ENCODE data around the gene CNPY3.
"Not testable (repeated sequence)": the region's sequence is repeated elsewhere in the genome, so short reads cannot be mapped to it uniquely, and the experiment has no call there.

CNPY3 gene

DNA sequence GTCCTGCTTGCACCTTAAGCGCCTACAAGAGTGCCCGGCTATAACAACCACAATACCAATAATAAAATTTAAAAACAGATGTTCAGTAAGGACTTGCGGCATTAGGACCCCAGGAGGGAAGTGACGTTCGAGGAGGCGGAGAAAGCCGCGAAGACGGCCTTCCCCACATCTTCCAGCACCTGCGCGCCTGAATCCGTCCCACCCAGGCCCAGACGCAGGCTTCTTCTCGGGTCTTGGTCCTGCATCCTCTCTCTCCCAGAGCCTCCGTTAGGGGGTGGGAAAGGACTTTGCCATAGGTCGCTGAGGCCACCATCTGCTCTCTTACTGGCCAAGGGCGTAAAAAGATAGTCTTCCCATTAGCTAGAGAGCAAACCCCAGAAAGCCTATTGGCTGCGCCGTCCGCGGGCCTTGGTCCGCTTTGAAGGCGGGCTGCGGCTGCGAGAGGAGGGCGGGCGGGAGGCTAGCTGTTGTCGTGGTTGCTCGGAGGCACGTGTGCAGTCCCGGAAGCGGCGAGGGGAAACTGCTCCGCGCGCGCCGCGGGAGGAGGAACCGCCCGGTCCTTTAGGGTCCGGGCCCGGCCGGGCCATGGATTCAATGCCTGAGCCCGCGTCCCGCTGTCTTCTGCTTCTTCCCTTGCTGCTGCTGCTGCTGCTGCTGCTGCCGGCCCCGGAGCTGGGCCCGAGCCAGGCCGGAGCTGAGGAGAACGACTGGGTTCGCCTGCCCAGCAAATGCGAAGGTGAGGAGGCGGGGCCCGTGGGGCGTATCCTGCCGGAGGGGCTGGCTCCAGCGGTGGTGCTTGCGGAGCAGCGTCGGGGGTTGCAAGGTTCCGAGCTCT is at the start of gene CNPY3:
TSS of gene CNPY3 (plus strand) at position 495 of the 835 bp plus-strand sequence. CDS start at position 586, 91 bp downstream.
- peak; percentile 98 for DNase-seq (ENCODE audit: low read depth, low spot score)

DNA sequence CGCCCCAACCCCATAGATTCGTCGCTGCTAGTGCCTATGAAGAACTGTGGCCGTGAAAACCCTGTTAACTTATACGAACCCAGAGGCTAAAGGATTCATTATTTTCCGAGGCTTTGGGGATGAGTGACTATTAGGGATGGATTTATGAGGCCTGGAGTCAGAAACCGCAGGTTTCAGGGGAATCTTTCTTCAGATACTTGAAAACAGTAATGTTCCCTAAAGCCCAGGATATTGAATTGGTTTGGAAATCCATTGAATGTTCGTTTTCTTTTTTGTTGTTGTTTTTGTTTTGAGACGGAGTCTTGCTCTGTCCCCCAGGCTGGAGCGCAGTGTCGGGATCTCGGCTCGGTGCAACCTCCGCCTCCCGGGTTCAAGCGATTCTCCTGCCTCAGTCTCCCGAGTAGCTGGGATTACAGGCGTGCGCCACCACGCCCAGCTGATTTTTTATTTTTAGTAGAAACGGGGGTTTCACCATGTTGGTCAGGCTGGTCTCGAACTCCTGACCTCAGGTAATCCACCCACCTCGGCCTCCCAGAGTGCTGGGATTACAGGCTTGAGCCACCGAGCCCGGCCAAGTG is 49.0 kb upstream of the CNPY3 start:
- DNase-seq (ENCODE audit: low read depth, low spot score), result not testable (repeated sequence)

DNA sequence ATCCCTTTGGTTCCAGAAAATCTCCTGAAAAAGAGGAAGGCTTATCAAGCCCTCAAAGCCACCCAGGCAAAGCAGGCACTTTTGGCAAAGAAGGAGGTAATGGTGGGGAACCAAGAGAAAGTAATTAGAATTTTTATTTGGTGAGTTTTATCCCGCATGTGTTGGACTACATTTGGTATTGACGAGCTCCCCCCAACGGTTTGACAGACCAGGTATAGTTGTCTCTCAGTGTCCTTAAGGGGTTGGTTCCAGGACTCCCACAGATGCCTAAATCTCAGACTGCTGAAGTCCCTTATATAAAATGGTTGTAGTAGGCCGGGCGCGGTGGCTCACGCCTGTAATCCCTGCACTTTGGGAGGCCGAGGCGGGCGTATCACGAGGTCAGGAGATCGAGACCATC is 48.4 kb upstream of the CNPY3 start:
- DNase-seq (ENCODE audit: low read depth, low spot score), result not testable (repeated sequence)

DNA sequence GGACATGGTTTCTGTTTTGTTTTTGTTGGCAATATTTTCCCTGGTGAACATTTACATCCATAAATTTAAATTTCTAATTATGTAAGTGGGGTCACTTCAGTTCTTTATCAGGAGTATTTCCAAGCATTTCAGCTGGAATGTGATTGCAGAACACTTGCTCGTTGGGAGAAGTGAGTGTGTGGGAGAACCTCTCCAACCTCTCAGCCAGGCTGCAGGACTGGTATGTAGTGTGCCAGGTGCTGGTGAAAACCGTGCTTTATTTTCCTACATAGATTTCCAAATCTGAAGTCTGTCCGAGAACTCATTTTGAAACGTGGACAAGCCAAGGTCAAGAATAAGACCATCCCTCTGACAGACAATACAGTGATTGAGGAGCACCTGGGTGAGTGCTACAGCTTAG is 43.6 kb upstream of the CNPY3 start:
- DNase-seq (ENCODE audit: low read depth, low spot score), result no peak

DNA sequence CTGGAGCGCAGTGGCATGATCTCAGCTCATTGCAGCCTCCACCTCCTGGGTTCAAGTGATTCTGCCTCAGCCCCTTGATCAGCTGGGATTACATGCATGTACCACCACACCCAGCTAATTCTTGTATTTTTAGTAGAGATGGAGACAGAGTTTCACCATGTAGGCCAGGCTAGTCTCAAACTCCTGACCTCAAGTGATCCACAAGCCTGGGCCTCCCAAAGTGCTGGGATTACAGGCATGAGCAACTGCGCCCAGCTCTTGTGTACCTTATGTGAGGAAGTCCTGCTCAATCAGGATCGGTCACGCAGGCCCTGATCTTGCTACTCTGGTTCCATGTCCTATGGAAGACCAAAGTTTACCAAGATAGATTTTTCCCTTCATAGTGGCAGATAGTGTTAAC is 41.1 kb upstream of the CNPY3 start:
- DNase-seq (ENCODE audit: low read depth, low spot score), result not testable (repeated sequence)

DNA sequence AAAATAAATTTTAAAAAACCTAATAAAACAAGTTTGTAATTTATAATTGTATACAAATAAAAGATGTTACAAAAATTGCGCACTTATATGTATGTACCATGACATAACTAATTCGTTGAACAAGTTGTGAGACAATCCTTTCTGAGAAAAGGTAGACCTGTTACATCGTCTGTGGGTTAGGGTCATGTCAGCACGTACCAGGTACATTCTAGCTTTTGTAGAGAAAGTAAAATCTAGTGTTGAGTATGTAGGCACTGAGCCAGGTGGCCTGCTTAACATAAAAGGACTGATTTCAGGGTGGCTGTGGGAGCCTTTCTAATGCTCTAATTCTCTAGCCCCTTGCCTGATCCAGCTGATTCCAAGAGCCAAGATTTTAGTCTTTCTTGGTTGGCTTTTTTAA is 39.5 kb upstream of the CNPY3 start:
- DNase-seq (ENCODE audit: low read depth, low spot score), result peak; percentile 38

DNA sequence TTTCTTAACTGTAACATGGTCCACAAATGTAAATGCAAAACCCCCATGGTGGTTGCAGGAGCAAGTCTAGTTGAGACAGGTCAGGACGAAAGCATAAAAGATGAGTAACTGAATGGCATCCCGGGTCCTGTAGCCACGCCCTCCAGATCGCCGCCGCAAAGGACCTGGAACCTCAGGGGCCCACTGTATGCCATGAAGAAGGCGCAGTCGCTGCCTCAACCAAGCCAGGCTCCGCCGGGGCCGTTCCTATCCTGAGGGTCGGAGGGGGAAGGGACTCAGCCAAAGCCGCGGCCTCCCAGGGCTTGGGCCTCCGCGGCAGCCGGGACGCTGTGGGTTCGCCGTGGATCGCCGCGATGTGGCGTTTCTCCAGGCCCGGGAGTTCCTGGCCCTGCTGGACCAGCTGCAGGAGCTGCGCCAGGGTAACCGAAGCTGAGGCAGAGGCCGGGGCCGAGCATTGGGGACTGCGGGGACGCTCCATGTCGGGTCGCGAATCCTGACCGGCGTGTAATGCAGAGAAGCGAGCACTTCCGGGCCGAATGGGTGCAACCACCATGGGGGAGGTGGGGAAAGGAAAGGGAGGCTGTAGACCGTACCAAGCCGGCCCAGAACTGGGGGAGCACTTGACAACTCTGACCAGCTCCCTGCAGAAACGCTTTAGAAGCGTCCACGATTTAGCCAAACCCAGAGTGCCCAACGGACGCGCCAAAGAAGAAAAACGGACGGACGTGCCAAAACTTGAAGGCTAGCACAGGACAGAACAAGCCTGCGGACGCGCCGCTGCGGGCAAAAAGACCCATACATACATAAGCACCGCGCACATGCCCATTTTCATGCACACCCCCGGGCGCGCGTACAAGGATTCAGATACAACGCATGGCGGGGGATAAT is 38.7 kb upstream of the CNPY3 start:
- peak; percentile 97 for DNase-seq (ENCODE audit: low read depth, low spot score)

DNA sequence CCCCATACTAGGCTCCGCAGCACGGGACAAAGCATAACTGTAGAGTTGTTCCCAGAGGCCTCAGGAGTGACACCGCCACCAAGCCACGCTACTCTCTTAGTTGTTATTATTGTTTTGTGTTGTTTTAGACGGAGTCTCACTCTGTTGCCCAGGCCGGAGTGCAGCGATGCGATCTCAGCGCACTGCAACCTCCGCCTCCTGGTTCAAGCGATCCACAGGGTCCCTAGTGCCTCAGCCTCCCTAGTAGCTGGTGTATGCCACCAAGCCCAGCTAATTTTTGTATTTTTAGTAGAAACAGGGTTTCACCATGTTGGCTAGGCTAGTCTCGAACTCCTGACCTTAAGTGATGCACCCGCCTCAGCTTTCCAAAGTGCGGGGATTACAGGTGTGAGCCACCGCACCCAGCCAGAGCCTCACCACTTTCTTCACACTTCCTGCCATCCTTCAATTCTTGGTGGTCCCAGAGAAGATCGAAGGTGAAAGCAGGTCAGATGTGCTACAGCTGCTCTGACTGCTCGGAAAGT is 38.0 kb upstream of the CNPY3 start:
- DNase-seq (ENCODE audit: low read depth, low spot score), result no peak

DNA sequence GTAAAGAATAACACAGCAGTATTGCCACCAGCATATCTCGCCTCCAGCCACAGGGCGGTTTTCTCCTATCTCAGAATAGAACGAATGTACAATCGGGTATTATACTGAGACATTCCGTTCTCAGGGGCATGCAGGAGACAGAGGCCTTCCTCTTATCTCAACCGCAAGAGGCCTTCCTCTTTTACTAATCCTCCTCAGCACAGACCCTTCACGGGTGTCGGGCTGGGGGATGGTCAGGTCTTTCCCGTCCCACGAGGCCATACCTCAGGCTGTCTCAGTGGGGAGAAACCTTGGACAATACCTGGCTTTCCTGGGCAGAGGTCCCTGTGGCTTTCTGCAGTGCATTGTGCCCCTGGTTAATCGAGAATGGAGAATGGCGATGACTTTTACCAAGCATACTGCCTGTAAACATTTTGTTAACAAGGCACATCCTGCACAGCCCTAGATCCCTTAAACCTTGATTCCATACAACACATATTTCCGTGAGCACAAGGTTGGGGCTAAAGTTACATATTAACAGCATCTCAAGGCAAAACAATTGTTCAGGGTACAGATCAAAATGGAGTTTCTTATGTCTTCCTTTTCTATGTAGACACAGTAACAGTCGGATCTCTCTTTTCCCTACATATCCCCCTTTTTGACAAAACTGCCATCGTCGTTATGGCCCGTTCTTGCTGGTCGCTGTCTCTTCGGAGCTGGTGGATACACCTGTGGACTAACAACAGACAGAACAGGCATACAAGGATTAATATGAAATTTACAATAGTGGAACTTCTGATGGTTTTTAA is 35.0 kb upstream of the CNPY3 start:
- DNase-seq (ENCODE audit: low read depth, low spot score), result not testable (repeated sequence)

DNA sequence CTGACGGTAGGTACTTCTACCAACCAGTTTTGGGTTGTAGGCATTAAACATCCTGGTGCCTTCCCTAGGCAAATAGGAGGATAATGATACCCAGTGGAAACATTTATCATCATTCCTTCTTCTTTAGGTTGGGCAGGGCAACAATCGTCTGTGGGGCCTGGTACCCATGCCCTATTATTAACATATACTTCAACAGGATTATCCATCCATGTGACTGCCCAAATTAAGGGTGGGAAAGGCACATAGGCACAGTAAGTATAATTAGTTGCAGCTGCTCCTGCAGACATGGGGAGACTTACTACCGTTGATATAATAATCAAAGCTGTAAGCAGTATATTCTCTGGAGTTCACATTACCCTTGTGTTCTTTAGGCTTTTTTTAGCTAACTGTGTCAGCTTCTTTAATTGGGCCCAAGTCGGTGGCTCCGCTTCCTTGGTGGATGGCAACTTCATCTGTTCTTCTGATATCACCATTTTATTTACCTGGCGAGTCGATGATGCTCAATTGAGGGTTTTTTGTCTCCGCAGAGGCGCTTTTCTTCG is 33.0 kb upstream of the CNPY3 start:
- no peak for DNase-seq (ENCODE audit: low read depth, low spot score)

DNA sequence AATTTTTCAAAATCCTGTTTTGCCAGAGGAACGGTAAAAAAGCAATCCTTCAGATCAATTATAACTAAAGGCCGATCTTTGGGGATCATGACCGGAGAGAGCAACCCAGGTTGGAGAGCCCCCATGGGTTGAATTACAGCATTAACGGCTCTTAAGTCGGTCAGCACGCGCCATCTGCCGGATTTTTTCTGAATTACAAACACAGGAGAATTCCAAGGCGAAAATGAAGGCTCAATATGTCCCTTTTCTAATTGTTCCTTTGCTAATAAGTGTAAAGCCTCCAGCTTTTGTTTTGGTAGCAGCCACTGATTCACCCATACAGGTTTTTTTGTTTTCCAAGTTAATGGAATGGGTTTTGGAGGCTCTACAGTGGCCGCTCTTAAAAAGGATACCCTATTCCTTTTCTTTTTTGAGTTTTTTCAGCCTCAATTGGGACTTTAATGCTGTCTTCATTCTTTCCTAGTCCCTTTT is 30.4 kb upstream of the CNPY3 start:
- DNase-seq (ENCODE audit: low read depth, low spot score), result peak; percentile 75

DNA sequence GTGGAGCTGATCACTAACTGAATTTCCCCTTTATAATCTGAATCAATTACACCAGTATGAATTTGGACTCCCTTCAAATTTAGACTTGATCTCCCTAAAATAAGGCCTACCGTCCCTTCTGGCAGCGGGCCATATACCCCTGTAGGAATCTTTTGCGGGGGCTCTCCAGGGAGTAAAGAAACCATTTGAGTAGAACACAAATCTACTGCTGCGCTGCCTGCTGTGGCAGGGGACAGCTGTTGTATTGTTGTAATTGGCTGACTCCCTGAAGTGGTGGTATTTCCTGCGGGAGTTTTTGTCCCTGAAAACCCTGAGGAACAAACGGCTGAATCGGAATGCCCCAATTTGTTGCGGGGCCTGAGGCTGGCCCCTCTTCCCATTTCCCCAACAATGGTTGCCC is 29.4 kb upstream of the CNPY3 start:
- peak; percentile 19 for DNase-seq (ENCODE audit: low read depth, low spot score)

DNA sequence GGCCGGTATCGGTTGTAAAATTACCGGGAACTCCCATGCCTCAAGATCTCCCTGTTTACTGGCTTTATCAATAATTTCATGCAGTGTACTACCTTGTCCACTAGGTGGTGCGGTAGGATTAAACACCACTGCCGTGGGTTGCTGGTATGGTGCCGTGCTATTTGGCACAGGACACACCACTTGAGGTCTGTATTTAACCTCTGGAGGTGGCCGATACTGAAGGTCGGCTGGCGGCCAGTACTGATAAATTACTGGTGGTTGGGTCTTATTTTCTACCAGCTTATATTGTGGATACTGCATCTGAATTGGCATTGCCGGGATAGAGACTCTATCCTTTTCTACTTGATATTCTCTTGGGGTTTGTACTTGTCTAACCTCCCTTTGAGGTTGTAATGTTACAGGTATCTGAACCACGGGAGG is 27.7 kb upstream of the CNPY3 start:
- DNase-seq (ENCODE audit: low read depth, low spot score), result peak; percentile 89

DNA sequence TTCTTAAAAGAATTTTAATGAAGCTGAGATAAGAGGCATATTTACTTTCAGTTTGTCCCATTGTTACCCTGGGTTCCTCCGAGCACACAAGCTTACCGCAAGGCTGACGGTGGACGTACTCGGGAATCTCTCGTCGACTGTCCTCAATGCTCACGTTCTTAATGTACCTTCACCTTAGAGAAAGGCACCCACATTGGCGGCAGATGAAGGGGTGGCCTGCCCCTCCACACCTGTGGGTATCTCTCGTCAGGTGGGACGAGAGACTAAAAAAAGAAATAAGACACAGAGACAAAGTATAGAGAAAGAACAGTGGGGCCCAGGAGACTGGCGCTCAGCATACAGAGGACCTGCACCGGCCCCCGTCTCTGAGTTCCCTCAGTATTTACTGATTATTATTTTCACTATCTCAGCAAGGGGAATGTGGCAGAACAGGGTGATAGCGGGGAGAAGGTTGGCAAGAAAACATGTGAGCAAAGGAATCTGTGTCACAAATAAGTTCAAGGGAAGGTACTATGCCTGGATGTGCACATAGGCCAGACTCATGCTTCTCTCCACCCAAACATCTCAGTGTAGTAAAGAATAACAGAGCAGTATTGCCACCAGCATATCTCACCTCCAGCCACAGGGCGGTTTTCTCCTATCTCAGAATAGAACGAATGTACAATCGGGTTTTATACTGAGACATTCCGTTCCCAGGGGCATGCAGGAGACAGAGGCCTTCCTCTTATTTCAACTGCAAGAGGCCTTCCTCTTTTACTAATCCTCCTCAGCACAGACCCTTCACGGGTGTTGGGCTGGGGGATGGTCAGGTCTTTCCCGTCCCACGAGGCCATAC is 26.6 kb upstream of the CNPY3 start:
- DNase-seq (ENCODE audit: low read depth, low spot score), result not testable (repeated sequence)

DNA sequence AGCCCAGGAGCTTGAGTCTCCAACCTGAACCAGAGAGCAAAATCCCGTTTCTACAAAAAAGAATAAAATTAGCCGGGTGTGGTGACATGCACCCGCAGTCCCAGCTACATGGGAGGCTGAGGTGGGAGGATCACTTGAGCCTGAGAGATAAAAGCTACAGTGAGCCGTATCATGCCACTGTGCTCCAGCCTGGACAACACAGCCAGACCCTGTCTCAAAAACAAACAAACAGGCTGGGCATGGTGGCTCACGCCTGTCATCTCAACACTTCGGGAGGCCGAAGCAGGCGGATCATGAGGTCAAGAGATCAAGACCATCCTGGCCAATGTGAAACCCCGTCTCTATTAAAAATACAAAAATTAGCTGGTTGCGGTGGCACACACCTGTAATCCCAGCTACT is 24.8 kb upstream of the CNPY3 start:
- no peak for DNase-seq (ENCODE audit: low read depth, low spot score)

DNA sequence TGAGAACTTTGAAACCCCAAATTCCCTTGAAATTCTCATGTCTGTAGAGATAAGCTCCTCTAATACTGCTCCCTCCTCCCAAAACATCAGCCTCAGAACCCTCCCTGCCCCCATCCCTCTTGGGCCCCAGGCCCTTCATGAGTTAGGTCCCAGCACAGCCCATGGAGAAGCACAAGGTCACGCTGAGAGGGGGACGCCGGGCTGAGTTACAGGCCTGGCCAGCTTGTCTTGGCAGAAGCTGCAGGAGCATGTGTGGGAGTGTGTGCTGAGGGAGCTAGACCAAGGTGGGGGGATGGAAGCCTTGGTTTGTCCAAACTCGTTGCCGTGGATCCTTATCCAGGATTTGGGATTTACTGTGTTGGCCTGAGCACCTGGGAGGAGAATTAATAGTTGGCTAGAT is 21.9 kb upstream of the CNPY3 start:
- no peak for DNase-seq (ENCODE audit: low read depth, low spot score)

DNA sequence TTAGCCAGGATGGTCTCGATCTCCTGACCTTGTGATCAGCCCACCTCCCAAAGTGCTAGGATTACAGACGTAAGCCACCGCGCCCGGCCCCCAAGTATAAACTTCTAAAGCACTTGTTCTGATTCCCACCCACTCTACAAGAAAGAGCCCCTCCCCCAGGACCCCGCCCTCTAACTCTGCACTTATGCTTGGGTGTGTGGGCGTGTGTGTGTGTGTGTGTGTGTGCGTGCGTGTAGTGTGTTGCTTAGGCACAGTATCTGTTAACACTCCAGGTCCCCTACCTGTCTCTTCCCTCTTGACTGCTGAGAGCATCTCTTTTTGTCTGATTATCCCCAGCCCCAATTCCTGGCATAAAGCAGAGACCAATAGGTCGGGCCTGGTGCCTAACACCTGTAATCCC is 19.4 kb upstream of the CNPY3 start:
- no peak for DNase-seq (ENCODE audit: low read depth, low spot score)

DNA sequence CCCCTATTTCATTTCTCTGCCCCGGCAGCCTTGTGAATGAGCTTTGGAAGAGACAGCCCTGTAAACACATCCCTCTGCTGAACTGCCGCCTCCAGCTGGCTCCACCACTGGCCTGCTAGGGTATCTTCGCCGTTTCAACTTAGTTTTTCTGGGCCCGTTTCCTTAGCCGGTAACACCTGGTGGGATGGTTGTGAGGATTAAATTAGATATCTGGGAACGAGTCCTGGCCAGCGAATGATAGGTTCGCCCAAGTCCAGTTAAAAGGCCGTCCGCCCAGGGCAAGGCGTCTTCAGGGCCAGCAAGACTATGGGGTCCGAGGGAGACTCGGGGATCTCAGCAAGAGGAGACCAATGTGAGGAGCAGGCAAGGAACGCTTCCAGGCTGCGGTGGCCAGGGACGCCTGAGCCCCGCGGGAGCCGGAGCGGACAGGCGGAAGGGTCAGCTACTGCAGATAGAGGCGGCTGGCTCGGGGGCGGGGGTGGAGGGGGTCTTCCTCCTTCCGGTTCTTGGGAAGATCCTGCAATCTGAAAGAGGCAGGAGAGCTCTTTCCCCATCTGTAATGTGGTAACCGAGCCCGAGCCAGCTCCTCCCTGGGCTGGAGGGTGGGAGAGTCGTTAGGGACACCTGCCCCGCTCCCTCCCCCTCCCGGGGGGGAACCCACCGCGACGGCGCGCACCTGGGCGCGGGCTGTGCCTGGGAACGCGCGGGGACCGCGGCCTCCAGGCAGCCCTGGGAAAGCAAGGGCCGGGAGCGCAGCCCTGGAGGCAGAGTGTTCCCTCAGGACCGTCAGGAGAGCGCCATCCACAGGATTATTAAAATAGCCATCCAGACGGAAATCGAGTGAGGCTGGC is 17.9 kb upstream of the CNPY3 start:
- peak; percentile 18 for DNase-seq (ENCODE audit: low read depth, low spot score)

DNA sequence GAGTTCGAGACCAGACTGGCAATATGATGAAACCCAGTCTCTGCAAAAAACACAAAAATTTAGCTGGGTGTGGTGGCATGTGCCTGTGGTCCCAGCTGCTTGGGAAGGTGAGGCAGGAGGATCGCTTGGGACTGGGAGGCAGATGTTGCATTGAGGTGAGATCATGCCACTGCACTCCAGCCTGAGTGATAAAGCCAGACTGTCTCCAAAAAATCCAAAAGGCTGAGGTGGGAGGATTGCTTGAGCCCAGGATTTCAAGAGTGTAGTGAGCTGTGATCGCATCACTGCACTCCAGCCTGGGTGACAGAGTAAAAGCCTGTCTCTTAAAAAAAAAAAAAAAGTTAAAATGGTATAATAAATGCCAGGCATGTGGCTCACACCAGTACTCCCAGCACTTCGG is 14.7 kb upstream of the CNPY3 start:
- no peak for DNase-seq (ENCODE audit: low read depth, low spot score)
